HG02970 (cell line): ENCODE data around the gene TMEM178B.

ENCODE experiments used
- ATAC-seq: cut with Tn5 transposase; IDR thresholded peaks from one replicate; pipeline ENCODE4 v1.9.1; 2021; ENCODE audit warnings: mild to moderate bottlenecking, moderate library complexity, moderate number of reproducible peaks; ENCODE audit not compliant: unreplicated experiment, low FRiP score

TMEM178B gene

GRCh38 chr7:141407893-141408292 is 334.0 kb downstream of the TMEM178B start:
- no peak for ATAC-seq

- ATAC-seq = no peak
Measured at GRCh38 chr7:141408440-141408839, 334.6 kb downstream of the TMEM178B start.

GRCh38 chr7:141409219-141409618 is 335.4 kb downstream of the TMEM178B start:
- no peak for ATAC-seq

- no peak for ATAC-seq
Measured at GRCh38 chr7:141409801-141410329, 336.0 kb downstream of the TMEM178B start.

GRCh38 chr7:141410353-141411000 is 336.6 kb downstream of the TMEM178B start:
- no peak for ATAC-seq

GRCh38 chr7:141411133-141411532 is 337.3 kb downstream of the TMEM178B start:
- ATAC-seq = no peak

GRCh38 chr7:141415999-141416398 is 342.1 kb downstream of the TMEM178B start:
- no peak for ATAC-seq

GRCh38 chr7:141416650-141417270 is 342.9 kb downstream of the TMEM178B start:
- no peak for ATAC-seq

GRCh38 chr7:141417506-141417905 is 343.6 kb downstream of the TMEM178B start:
- ATAC-seq = no peak

GRCh38 chr7:141418066-141418465 is 344.2 kb downstream of the TMEM178B start:
- ATAC-seq = no peak

- ATAC-seq = no peak
Measured at GRCh38 chr7:141421306-141421705, 347.4 kb downstream of the TMEM178B start.

- ATAC-seq = no peak
Measured at GRCh38 chr7:141427134-141427533, 353.3 kb downstream of the TMEM178B start.

GRCh38 chr7:141430455-141431139 is 356.7 kb downstream of the TMEM178B start:
- no peak for ATAC-seq

GRCh38 chr7:141431140-141431479 is 357.2 kb downstream of the TMEM178B start:
- ATAC-seq = no peak

- ATAC-seq = no peak
Measured at GRCh38 chr7:141431711-141432110, 357.8 kb downstream of the TMEM178B start.

- ATAC-seq = no peak
Measured at GRCh38 chr7:141433698-141434097, 359.8 kb downstream of the TMEM178B start.

GRCh38 chr7:141436139-141436538 is 362.3 kb downstream of the TMEM178B start:
- no peak for ATAC-seq

- no peak for ATAC-seq
Measured at GRCh38 chr7:141436575-141437075, 362.8 kb downstream of the TMEM178B start.

GRCh38 chr7:141439164-141439563 is 365.3 kb downstream of the TMEM178B start:
- ATAC-seq = no peak

GRCh38 chr7:141439776-141440175 is 365.9 kb downstream of the TMEM178B start:
- ATAC-seq = no peak

GRCh38 chr7:141441837-141442627 is 368.2 kb downstream of the TMEM178B start:
- no peak for ATAC-seq
